HEK293 (cell line): ENCODE measurements around the gene PADI3.

Source experiments
- CTCF ChIA-PET: fragments of 350-600 bp; formaldehyde crosslinking; extraction: SDS; loops from one replicate; lab custom pipeline; 2021; ENCODE audit warnings: antibody characterized with exemption; lab: Yijun Ruan, JAX
- POLR2A ChIA-PET: fragments of 300-600 bp; formaldehyde crosslinking; extraction: SDS; loops from one replicate; lab custom pipeline; 2020; ENCODE audit warnings: antibody characterized with exemption, inconsistent platforms; lab: Yijun Ruan, JAX
- H3K27ac ChIP-seq: fragments of 200-500 bp; sonication (Bioruptor generic); 2 replicates; pipeline ENCODE4 v1.5.1; 2014; ENCODE audit warnings: low read depth, low read length, control low read depth, inconsistent platforms; ENCODE audit errors: extremely low read depth
- H3K36me3 ChIP-seq, 2 experiments: fragments of 200-500 bp in 1 of 2; sonication (Bioruptor generic) in 1 of 2; 1 replicate in 1 of 2; 2 replicates in 1 of 2; pipeline ENCODE4 v1.5.1; 2014 to 2017; ENCODE audit warnings: inconsistent platforms in 2 of 2, low read length in 2 of 2; ENCODE audit not compliant: control insufficient read depth in 2 of 2, insufficient read depth in 1 of 2
- H3K4me1 ChIP-seq: fragments of 200-500 bp; sonication (Bioruptor generic); 2 replicates; pipeline ENCODE4 v1.5.1; 2014; ENCODE audit warnings: mild to moderate bottlenecking, low read length, inconsistent platforms; ENCODE audit not compliant: control insufficient read depth, insufficient read depth
- H3K4me3 ChIP-seq: 2 replicates; pipeline ENCODE4 v1.5.1; 2011; ENCODE audit warnings: low read depth, mild to moderate bottlenecking, control low read depth, low read length, moderate library complexity
- H3K9me3 ChIP-seq: fragments of 200-500 bp; sonication (Bioruptor generic); 2 replicates; pipeline ENCODE4 v1.5.1; 2014; ENCODE audit warnings: low read depth, low read length, inconsistent platforms; ENCODE audit not compliant: control insufficient read depth, insufficient read depth
- FEZF1 ChIP-seq: fragments of 450-650 bp; formaldehyde crosslinking; IDR thresholded peaks from 2 replicates; pipeline ENCODE4 v1.5.1; 2016; ENCODE audit warnings: missing biosample characterization, missing genetic modification characterization
- HIC1 ChIP-seq: fragments of 450-650 bp; formaldehyde crosslinking; IDR thresholded peaks from 2 replicates; pipeline ENCODE4 v1.5.1; 2016; ENCODE audit warnings: missing biosample characterization, missing genetic modification characterization
- KLF16 ChIP-seq: fragments of 450-650 bp; formaldehyde crosslinking; IDR thresholded peaks from 2 replicates; pipeline ENCODE4 v1.5.1; 2017; ENCODE audit warnings: missing biosample characterization, missing genetic modification characterization
- MYNN ChIP-seq: fragments of 450-650 bp; formaldehyde crosslinking; IDR thresholded peaks from 2 replicates; pipeline ENCODE4 v1.5.1; 2016; ENCODE audit warnings: missing biosample characterization, missing genetic modification characterization, borderline replicate concordance
- PATZ1 ChIP-seq: fragments of 450-650 bp; formaldehyde crosslinking; IDR thresholded peaks from 2 replicates; pipeline ENCODE4 v1.5.1; 2016; ENCODE audit warnings: missing biosample characterization, missing genetic modification characterization
- PRDM1 ChIP-seq: fragments of 450-650 bp; formaldehyde crosslinking; IDR thresholded peaks from 2 replicates; pipeline ENCODE4; 2016; ENCODE audit warnings: missing biosample characterization, missing genetic modification characterization
- RBAK ChIP-seq: fragments of 450-650 bp; formaldehyde crosslinking; IDR thresholded peaks from 2 replicates; pipeline ENCODE4 v1.5.1; 2016; ENCODE audit warnings: missing biosample characterization, missing genetic modification characterization
- TRIM28 ChIP-seq: IDR thresholded peaks from 2 replicates; pipeline ENCODE4 v1.6.1; 2011; ENCODE audit warnings: low read length, control low read depth, borderline replicate concordance
- YY1 ChIP-seq: fragments of 450-650 bp; formaldehyde crosslinking; IDR thresholded peaks from 2 replicates; pipeline ENCODE4 v1.5.1; 2018; ENCODE audit warnings: missing biosample characterization, missing genetic modification characterization
- ZBTB26 ChIP-seq: fragments of 450-650 bp; formaldehyde crosslinking; optimal IDR thresholded peaks from 2 replicates; pipeline ENCODE3; 2016; ENCODE audit warnings: missing biosample characterization, mild to moderate bottlenecking, missing genetic modification characterization
- ZBTB49 ChIP-seq: fragments of 450-650 bp; formaldehyde crosslinking; IDR thresholded peaks from 2 replicates; pipeline ENCODE4 v1.5.1; 2016; ENCODE audit warnings: missing biosample characterization, missing genetic modification characterization, low read depth
- ZIC2 ChIP-seq: fragments of 450-650 bp; formaldehyde crosslinking; IDR thresholded peaks from 2 replicates; pipeline ENCODE4 v1.5.1; 2016; ENCODE audit warnings: missing biosample characterization, missing genetic modification characterization
- ZNF112 ChIP-seq: fragments of 450-650 bp; formaldehyde crosslinking; IDR thresholded peaks from 2 replicates; pipeline ENCODE4 v1.5.0; 2017; ENCODE audit warnings: missing biosample characterization, missing genetic modification characterization
- ZNF114 ChIP-seq: fragments of 450-650 bp; formaldehyde crosslinking; IDR thresholded peaks from 2 replicates; pipeline ENCODE4 v1.5.0; 2017; ENCODE audit warnings: missing biosample characterization, missing genetic modification characterization
- ZNF18 ChIP-seq: fragments of 450-650 bp; formaldehyde crosslinking; IDR thresholded peaks from 2 replicates; pipeline ENCODE4 v1.5.1; 2016; ENCODE audit warnings: missing biosample characterization, missing genetic modification characterization
- ZNF214 ChIP-seq: fragments of 450-650 bp; formaldehyde crosslinking; IDR thresholded peaks from 2 replicates; pipeline ENCODE4 v1.5.1; 2017; ENCODE audit warnings: missing biosample characterization, mild to moderate bottlenecking, missing genetic modification characterization, borderline replicate concordance
- ZNF274 ChIP-seq, 2 experiments: fragments of 200-500 bp in 1 of 2; fragments of 450-650 bp in 1 of 2; sonication (Bioruptor generic) in 1 of 2; formaldehyde crosslinking in 1 of 2; IDR thresholded peaks; 2 replicates each; pipeline versions ENCODE4 v1.5.1 to v1.6.1; 2014 to 2016; ENCODE audit warnings: borderline replicate concordance in 1 of 2, inconsistent platforms in 1 of 2, low read length in 1 of 2, missing biosample characterization in 1 of 2, missing genetic modification characterization in 1 of 2
- ZNF513 ChIP-seq: fragments of 450-650 bp; IDR thresholded peaks from 2 replicates; pipeline ENCODE4 v1.5.1; 2018; ENCODE audit warnings: missing biosample characterization, missing genetic modification characterization
- ZNF529 ChIP-seq: fragments of 450-650 bp; formaldehyde crosslinking; IDR thresholded peaks from 2 replicates; pipeline ENCODE4 v1.5.1; 2017; ENCODE audit warnings: missing genetic modification characterization, missing biosample characterization; ENCODE audit not compliant: insufficient replicate concordance
- ZNF626 ChIP-seq: fragments of 450-650 bp; sonication (Bioruptor Pico); formaldehyde crosslinking; IDR thresholded peaks from 2 replicates; pipeline ENCODE4 v1.5.1; 2018; ENCODE audit warnings: missing biosample characterization, missing genetic modification characterization, inconsistent platforms
- ZNF639 ChIP-seq: fragments of 450-650 bp; formaldehyde crosslinking; IDR thresholded peaks from 2 replicates; pipeline ENCODE4 v1.5.1; 2016; ENCODE audit warnings: missing biosample characterization, missing genetic modification characterization
- ZNF664 ChIP-seq: fragments of 450-650 bp; formaldehyde crosslinking; IDR thresholded peaks from 2 replicates; pipeline ENCODE4 v1.5.1; 2016; ENCODE audit warnings: missing biosample characterization, missing genetic modification characterization
- ZNF707 ChIP-seq: fragments of 450-650 bp; formaldehyde crosslinking; IDR thresholded peaks from 2 replicates; pipeline ENCODE4 v1.5.1; 2016; ENCODE audit warnings: missing biosample characterization, missing genetic modification characterization
- ZNF837 ChIP-seq: fragments of 450-650 bp; formaldehyde crosslinking; IDR thresholded peaks from 2 replicates; pipeline ENCODE4 v1.5.1; 2016; ENCODE audit warnings: missing biosample characterization, missing genetic modification characterization

The PADI3 gene

GRCh38 chr1:17330856-17331255, 82.0 kb downstream of the PADI3 start:
- ChIA-PET POLR2A (no interaction called here), CTCF (no interaction called here)
- Histone ChIP-seq H3K27ac (no peak overlapping the region), H3K4me1 (no peaks in the 10 kb centered on the region), H3K36me3 (no peaks in the 10 kb centered on the region), H3K9me3 (no peaks in the 10 kb centered on the region), H3K4me3 (no peak overlapping the region)
- TF ChIP-seq FEZF1 (tag by site-specific recombination) (no peak), TRIM28 (no peak), ZNF837 (no peak), ZNF707 (no peak), ZNF214 (tag by site-specific recombination) (no peak), ZNF112 (no peak), HIC1 (no peak), YY1 (tag by site-specific recombination) (no peak), ZNF639 (tag by site-specific recombination) (no peak), ZNF664 (tag by site-specific recombination) (no peak), MYNN (tag by site-specific recombination) (no peak), ZNF114 (tag by site-specific recombination) (no peak), ZIC2 (no peak), ZNF18 (tag by site-specific recombination) (no peak)

GRCh38 chr1:17333081-17333480, 84.2 kb downstream of the PADI3 start:
- H3K9me3 ChIP-seq = no peaks in the 10 kb centered on the region
- POLR2A ChIA-PET = no interaction called here
- CTCF ChIA-PET = interaction anchor here (1.0 kb wide), 1 partner anchor 52 kb away, joined by 4 read pairs; no protein-coding TSS in a partner anchor
- TF ChIP-seq ZNF274 (IDR thresholded peaks at IDR 0.05; ENCODE audit: low read length) (no peak), ZNF274 (tag by site-specific recombination; IDR thresholded peaks at IDR 0.05; ENCODE audit: borderline replicate concordance) (no peak), KLF16 (tag by site-specific recombination) (no peak), ZBTB49 (tag by site-specific recombination) (no peak), ZNF513 (tag by site-specific recombination) (no peak), ZNF529 (tag by site-specific recombination) (no peak), RBAK (no peak), ZNF626 (tag by site-specific recombination) (no peak), PATZ1 (no peak), ZBTB26 (tag by site-specific recombination) (no peak), PRDM1 (tag by site-specific recombination) (no peak)

More at GRCh38 chr1:17333081-17333480, 84.2 kb downstream of the PADI3 start:
- no peaks in the 10 kb centered on the region for H3K36me3 ChIP-seq
- H3K27ac ChIP-seq = no peak overlapping the region
- no peak overlapping the region for H3K4me3 ChIP-seq
- no peaks in the 10 kb centered on the region for H3K4me1 ChIP-seq
